Adipose tissue (tissue), 3 donors: ENCODE measurements around the gene ZNF865. TPM values are rescaled to one million over a fixed set of nuclear protein-coding genes. Genes with fewer than 3 reads are reported as not detected.

Experiments used
- H3K27ac ChIP-seq: one replicate; pipeline ENCODE4 v1.5.1; 2013; ENCODE audit warnings: low read depth, low read length
- WGBS, 3 donors: extraction: QIAGEN DNeasy Blood & Tissue Kit; methylation state at CpG; one replicate each; pipeline ENCODE4 v1.1.7; 2013; 5-methylcytosine and 5-hydroxymethylcytosine counted together
- polyA plus RNA-seq, 3 donors: library from polyadenylated mRNA; stranded (reverse); fragments of 200-250 nt; gene quantifications; one replicate each; pipeline ENCODE4 v1.2.3, GENCODE V29; 2013
- donor health status: healthy with polysubstance abuse.
- donor health status: Bipolar disorder and iron deficiency.
- donor health status: healthy.

ZNF865 gene
- polyA plus RNA-seq, 3 donors, result 3.8 to 6.8 (median 4.7) TPM

DNA sequence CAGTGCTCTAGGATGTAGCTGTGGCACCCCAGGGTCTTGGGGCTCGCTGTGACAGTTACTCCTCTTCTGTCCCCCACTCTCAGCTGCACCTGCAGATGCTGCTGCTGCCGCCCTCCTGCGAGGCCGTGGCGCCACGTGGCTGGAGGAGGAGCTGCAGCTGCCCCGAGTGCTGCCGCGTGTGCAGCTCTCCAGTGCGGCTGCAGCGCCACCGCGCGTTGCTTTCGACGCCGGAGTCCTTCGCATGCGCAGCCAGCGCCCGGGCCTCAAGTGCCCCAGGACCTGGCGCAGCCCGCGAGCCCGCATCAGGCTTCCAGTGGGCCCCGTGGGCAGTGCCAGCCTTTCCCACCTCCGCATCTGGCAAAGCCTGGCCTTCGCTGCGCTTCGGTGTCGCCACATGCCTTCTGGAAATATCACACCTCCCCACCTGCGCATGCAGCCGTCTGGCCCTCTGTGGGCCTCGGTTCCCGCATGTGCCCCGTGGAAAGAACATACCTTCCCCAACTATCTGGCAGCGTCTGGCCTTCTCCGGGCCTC, 34.7 kb downstream of the ZNF865 start:
- peak overlapping the region; percentile 81 for H3K27ac ChIP-seq
- 17 to 22% (median 19%) methylated on average over 38 of the region's 38 CpGs for WGBS, 3 donors

DNA sequence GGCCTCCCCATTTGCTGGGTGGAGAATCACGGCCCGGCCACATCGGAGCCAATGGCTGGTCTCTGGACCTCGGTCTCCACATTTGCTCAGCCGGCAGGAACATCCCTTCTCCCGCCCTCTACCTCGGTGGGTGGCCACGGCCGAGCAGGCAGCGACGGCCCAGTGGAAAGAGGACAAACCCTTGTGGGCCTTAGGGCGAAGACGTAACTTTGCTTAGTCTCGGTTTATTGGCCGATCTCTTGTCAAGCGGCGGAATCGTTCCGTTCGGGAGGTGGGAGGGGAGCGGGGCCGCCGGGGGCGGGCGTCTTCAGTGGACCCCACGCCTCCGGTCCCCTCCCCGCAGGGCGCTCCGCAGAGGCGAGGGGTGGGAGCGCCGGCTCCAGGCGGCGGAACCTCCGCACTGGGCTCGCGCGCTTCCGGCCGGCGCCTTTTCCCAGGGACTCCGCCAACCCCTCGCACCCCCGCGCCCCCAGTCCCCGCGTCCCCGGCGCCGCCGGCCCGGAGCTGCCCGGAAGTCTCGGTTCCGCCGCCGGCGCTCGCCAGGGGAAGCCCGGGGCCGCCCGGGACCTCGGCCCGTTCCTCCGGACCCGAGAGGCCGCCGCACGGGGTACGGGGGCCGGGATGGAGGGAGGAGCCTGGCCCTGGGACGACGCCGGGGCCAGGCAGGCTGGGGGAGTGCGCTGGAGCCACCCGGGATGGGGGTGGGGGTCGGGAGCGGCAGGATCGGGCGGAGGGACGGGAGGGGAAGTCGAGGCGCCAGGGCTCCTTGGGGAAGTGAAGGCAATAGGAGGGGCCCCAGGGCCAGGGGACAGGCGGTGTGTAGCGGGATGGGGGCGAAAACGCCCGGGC, 35.4 kb downstream of the ZNF865 start, which contains the start of gene ZNF580:
TSS of gene ZNF580 (plus strand) at position 426 of the 849 bp plus-strand sequence. CDS start 1,507 bp downstream, outside the sequence.
- H3K27ac ChIP-seq, result peak within 1 kb of the TSS; percentile 81
- 1 to 2% (median 1%) methylated on average over 75 to 89 of the region's 89 CpGs for WGBS, 3 donors

DNA sequence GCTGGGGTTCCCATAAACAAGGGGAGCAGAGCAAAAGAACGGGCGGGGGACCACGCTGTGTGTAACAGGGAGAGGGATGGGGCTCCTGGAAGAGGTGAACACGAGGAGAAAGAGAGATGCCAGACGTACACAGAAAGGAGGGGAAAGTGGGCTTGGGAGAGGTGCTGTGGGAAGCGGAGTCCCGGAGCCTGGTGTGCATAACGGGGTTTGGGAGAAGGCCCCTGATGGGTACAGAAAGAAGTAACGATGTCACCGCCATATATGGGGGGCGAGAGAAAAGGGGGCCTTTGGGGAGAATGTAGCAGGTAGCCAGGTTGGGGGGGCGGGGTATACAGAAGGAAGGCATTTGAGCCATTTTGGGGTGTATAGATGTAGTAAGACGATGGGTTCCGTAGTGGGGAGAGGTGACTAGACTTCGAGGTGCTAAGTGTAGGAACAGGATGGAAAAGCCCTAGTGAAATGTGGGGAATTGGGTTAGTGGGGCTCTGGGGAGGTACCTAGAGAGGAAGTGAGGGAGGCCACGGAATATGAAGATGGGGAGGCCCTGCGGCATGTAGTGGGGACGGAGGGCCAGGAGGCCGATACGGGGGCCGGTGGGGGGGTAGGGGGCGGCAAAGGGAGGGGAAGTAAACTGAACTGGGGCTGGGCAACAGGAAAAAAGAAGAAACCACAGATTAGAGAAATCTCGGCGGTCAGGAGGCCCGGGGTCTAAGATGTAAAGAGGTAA, 36.1 kb downstream of the ZNF865 start:
- no peak overlapping the region for H3K27ac ChIP-seq
- 1 to 2% (median 1%) methylated on average over 25 of the region's 25 CpGs for WGBS, 3 donors

DNA sequence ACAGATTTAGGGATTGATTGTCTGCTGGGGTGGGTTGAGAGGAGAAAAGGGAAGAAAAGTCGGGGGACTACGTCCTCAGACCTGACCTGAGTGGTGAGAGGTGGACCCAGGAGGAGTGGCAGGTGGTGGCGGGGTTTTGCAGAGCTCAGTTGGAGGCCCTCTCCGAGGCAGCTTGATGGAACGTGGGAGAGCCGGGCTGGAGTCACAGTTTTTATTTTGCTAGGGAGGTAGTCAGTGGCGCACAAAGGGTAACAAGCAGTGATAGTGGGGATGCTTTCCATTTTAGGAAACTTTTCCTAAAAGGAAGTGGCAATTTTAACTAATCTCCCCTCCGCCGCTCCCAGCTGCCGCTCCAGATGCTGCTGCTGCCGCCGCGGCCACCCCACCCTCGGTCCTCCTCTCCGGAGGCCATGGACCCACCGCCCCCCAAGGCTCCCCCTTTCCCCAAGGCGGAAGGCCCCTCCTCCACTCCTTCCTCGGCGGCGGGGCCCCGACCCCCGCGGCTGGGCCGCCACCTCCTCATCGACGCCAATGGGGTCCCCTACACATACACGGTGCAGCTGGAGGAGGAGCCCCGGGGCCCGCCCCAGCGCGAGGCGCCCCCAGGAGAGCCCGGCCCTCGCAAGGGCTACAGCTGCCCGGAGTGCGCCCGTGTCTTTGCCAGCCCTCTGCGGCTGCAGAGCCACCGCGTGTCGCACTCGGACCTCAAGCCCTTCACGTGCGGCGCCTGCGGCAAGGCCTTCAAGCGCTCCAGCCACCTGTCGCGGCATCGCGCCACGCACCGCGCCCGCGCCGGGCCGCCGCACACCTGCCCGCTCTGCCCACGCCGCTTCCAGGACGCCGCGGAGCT, 36.9 kb downstream of the ZNF865 start:
- H3K27ac ChIP-seq, result no peak overlapping the region
- WGBS, 3 donors, result 1 to 3% (median 3%) methylated on average over 59 to 65 of the region's 65 CpGs

DNA sequence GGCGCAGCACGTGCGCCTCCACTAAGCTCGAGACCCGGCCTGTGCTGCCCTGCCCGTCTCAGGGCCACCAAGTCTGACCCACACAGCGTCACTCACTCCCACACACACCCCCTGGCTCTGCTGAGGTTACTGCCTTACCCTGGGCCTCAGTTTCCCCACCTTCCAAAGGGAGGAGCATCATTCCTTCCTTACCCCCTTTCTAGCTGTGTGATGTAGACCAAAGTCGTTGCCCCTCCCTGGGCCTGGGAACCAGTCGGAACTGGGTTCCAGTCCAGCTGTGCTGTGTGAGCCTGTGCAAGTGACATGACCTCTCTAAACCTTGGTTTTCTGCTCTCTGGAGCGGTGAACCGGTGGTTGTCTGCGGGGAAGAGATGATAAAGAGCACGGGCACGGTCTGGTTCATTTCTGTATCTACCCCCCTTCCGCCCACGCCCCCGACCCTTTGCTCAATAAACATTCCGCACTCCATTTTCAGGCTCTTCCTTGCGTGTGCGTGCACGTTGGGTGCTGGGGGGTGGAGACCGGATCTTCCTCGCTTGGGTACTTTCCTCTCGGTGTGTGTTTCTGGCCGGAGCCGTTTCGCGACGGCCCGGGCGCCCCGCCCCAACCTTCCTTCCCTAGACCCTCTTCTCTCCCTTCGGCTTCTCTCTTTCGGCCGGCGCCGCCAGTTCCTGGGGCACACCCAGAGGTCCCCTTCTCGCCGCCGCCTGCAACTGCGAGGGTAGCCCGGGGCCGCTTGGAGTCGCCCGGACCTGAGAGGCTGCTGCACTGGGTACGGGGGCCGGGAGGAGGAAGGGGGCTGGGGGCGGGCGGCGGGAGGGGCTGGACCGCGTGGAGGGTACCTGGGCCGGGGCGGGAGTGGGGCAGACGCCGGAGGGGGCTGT, 37.8 kb downstream of the ZNF865 start, which contains the start of gene ZNF581:
TSS of gene ZNF581 (plus strand) at position 647 of the 884 bp plus-strand sequence. CDS start 923 bp downstream, outside the sequence.
- 1 to 2% (median 2%) methylated on average over 54 to 56 of the region's 56 CpGs for WGBS, 3 donors
- H3K27ac ChIP-seq, result no peak within 1 kb of the TSS

DNA sequence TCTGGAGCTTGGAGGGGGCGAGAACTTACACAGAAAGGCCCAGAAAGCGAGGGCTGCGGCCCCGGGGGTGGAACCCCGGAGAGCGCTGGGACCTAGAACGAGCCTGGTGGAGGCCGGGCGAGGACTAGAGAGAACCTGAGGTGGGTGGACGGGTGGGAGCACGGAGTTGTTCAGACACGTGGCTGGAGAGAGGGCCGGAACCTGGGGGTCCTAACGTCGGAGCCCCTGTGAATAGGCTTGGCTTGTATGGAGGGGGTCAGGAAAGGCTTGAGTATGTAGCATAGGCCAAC, 38.4 kb downstream of the ZNF865 start:
- 0 to 2% (median 1%) methylated on average over 15 of the region's 15 CpGs for WGBS, 3 donors
- H3K27ac ChIP-seq, result no peak overlapping the region

DNA sequence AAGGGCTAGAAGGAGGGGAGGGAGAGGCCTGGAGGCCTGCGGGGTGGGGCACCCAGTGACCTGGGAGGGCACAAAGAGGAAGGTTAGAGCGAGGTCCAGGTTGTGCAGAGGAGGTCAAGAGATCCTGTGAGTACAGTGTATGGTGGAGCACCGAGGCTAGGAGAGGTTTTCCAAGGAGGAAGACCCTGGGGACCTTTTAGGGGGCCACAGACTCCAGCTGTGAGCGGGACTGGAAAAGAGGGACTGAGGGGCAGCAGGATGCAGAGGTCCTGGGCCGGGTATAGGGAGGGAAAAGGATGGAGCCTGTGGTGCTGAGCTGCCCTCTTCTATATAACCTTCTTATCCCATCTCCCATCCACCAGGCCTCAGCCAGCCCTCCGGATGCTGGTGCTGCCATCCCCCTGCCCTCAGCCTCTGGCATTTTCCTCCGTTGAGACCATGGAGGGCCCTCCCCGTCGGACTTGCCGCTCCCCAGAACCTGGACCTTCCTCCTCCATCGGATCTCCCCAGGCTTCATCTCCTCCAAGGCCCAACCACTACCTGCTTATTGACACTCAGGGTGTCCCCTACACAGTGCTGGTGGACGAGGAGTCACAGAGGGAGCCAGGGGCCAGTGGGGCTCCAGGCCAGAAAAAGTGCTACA, 38.9 kb downstream of the ZNF865 start:
- WGBS, 3 donors, result 43 to 51% (median 51%) methylated on average over 11 to 12 of the region's 12 CpGs
- H3K27ac ChIP-seq, result no peak overlapping the region

DNA sequence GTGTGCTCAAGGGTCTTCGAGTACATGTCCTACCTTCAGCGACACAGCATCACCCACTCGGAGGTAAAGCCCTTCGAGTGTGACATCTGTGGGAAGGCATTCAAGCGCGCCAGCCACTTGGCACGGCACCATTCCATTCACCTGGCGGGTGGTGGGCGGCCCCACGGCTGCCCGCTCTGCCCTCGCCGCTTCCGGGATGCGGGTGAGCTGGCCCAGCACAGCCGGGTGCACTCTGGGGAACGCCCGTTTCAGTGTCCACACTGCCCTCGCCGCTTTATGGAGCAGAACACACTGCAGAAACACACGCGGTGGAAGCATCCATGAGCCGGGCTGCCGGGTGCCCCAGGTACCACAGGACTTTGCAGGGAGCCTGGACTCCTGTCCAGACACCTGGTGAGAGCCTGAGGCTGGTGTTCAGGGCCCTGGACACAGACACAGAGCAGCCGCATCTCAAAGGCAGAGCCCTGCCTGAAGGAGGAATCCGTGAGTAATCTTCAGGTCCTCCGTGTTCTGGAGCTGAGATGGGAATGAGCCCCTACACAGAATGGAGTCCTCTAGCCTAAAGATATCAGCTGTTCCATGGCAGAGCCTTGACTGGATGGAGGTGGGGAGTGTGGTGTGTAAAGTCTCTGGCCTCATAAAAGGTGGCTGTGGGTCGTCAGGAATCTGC, 39.5 kb downstream of the ZNF865 start:
- no peak overlapping the region for H3K27ac ChIP-seq
- 89% methylated on average over 27 to 28 of the region's 28 CpGs for WGBS, 3 donors

DNA sequence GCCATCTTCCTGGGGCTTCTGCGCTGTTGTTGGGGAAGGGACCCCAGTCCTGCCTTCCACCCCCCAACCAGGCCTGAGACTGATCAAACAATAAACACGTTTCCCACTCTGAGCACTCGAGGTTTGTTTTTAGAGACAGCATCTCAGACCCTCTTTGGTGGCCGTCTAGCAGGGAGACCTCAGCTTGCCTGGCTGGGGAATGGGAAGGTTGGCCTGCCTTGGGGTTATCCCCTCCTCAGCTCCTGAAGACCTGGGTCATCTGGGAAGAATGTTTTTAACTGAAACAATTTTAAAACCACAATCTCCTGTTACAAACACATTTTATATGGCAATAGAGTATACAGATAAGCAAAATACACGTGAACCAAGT, 40.0 kb downstream of the ZNF865 start:
- no peak overlapping the region for H3K27ac ChIP-seq
- WGBS, 3 donors, result 66 to 75% (median 67%) methylated on average over 5 of the region's 5 CpGs

DNA sequence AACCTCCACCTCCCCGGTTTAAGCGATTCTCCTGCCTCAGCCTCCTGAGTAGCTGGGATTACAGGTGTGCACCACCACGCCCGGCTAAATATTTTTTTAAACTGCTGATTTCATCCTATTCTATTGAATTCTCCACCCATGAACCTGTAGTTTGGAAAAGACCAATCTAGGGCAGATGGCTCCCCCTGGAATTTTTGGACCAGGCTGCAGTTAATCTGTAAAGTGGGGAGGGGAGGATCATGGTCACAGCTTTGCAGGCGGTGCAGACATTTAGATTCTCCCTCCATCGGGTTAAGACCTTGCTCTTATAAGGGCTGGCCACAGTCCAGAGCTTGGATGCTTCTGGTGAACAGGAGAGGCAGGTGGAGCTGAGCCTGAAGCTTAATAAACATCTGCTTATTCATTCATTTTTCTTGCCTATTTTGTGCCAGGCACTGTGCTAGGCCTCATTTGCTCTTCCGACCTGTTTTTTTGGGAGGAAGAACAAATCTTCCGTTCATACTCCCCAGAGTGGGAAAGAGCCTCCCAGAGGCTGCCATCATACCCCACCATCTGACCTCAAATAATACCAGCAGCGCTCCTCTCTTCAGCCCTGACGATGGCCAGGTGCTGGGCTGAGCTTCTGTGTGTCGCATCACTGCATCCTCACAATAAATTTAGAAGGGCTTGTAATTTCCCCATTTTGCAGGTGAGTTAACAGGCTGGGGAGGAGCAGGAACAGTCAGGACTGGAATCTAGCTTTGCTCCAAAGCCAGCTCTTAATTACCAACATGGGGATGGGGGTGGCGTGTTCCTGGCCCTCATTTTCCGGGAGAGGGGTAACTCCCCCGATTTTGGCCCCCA, 41.7 kb downstream of the ZNF865 start:
- H3K27ac ChIP-seq, result no peak overlapping the region
- 34 to 46% (median 45%) methylated on average over 14 of the region's 14 CpGs for WGBS, 3 donors

DNA sequence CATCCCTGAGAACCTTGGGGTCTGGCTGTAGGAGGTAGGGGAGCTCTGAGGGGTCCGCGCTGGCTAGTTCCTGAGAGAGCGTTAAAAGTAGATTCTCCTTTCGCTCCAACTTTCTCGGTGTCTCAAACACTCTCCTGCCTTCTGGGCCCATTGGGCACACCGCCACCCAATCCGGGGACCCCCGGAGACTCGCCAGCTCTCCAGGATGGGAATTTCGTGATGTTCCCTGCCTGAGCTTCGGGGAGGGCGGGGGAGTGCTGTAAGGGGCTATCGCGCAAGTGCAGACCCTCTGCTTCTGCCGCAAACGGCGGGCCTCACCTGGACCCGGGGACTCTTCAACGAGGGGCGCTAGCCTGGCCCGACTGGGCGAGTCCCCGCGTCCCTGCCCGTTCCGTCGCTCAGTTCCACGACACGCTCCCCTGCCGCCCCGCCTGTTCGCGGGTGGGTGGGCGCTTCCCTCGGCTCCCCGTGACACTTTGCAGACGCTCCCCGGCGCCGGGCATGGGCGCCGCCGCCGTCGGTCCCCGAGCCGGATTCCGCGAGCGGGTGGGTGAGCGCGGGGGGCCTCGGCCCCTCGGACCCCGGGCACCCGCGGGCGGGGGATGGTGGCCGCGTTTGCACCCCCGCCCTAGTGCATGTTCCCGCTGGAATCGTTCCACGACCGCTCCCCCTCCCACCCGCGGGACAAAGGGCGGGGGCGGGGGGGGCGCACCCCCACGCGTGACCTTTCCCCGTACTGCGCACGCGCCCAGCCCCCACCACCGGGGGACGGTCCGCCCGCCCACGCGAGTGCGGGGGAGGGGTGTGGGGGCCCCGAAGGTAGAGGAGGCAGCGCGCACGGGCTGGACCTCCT, 42.5 kb downstream of the ZNF865 start, which contains the start of gene CCDC106:
TSS of gene CCDC106 (plus strand) at position 481 of the 853 bp plus-strand sequence. CDS start 835 bp downstream, outside the sequence.
- WGBS, 3 donors, result 1 to 2% (median 1%) methylated on average over 78 to 87 of the region's 87 CpGs
- H3K27ac ChIP-seq, result no peak within 1 kb of the TSS

DNA sequence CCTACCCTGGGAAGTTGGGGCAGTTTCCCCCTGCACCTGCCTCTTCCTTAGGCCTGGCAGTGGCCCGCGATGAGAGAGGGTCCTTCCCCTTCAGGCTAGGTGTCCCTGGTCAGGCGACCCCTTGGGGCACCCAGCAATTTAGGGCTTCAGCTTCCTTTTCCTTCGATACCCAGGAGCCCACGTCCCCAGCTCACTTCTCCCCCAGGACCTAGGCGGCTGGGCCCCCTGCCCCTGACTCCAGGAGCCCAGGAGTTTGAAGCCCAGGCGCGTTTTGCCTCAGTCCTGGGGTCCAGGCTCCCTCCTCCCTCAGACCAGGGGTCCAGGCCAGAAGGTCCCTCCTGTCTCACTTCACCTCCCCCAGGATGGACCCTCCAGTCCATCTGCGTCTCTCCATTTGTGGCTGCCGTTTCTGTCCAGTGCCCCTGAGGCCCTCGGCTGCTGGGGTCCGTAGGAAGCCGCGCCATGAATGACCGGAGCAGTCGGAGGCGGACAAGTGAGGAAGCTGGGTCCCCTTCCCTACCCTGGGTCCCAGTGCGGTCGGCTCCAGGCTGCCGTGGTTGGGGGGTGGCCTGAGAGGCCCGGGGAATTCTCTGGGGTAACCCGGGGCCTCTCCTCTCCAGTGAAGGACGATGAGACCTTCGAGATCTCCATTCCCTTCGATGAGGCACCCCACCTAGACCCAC, 43.3 kb downstream of the ZNF865 start:
- WGBS, 3 donors, result 19 to 35% (median 19%) methylated on average over 25 of the region's 25 CpGs
- no peak overlapping the region for H3K27ac ChIP-seq

DNA sequence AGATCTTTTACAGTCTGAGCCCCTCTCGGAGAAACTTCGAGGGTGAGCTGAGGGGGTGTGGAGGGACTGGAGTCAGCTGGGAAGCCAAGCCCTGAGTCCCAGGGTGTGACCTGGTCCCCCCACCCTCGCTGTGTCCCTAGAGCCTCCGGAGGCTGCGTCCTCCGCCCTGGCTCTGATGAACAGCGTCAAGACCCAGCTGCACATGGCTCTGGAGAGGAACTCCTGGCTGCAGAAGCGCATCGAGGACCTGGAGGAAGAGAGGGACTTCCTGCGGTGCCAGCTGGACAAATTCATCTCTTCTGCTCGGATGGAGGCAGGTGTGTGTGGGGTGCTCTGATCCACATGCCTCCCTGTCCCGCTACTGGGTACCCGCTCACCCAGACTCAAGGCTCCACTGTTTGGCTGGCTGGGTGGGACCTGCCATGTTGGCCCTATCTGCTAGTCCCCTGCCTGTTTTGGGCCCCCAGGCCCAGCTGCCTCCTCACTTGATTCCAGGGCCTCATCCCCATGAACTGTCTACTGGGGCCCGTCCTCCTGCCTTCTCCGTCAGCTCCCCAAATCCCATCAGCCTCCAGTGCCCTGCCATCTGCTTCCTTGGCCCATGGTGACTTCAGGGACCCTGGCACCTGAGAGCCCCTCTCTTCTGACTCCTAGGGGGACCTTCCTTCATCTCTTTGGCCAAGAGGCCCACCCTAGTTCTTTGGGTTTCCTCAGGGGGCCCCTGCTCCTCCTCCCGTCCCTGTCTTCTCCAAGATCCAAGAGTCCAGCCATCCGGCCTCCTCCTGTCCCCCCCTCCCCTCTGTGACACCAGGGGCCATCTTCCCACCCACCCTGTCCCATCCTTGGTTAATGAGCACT, 44.0 kb downstream of the ZNF865 start:
- H3K27ac ChIP-seq, result no peak overlapping the region
- 68 to 84% (median 74%) methylated on average over 17 of the region's 17 CpGs for WGBS, 3 donors
